ENCODE data around the gene BRSK2.

BRSK2 gene

GRCh38 chr11:1444321-1444720, 54.6 kb downstream of the BRSK2 start:
- no peak for TF ChIP-seq BACH2 (CRISPR knock-in tag; IDR thresholded peaks at IDR 0.05; ENCODE audit: borderline replicate concordance)
- TF ChIP-seq PPARA (CRISPR knock-in tag; IDR thresholded peaks at IDR 0.05; ENCODE audit: borderline replicate concordance): no peak
- TF ChIP-seq ISL1 (CRISPR knock-in tag; IDR thresholded peaks at IDR 0.05): no peak
- TF ChIP-seq GLIS3 (CRISPR knock-in tag; IDR thresholded peaks at IDR 0.05): no peak
- TF ChIP-seq TSHZ2 (CRISPR knock-in tag; IDR thresholded peaks at IDR 0.05): no peak
- no peak for TF ChIP-seq ZNF565 (CRISPR knock-in tag; conservative IDR thresholded peaks at IDR 0.05; ENCODE audit: low read depth)
- TF ChIP-seq, protein P1, sequence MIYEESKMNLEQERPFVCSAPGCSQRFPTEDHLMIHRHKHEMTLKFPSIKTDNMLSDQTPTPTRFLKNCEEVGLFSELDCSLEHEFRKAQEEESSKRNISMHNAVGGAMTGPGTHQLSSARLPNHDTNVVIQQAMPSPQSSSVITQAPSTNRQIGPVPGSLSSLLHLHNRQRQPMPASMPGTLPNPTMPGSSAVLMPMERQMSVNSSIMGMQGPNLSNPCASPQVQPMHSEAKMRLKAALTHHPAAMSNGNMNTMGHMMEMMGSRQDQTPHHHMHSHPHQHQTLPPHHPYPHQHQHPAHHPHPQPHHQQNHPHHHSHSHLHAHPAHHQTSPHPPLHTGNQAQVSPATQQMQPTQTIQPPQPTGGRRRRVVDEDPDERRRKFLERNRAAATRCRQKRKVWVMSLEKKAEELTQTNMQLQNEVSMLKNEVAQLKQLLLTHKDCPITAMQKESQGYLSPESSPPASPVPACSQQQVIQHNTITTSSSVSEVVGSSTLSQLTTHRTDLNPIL (CRISPR knock-in tag; IDR thresholded peaks at IDR 0.05; ENCODE audit: low read depth): no peak
- no peak for TF ChIP-seq ZNF8 (CRISPR knock-in tag; IDR thresholded peaks at IDR 0.05)
- no peak for TF ChIP-seq TOX (CRISPR knock-in tag; IDR thresholded peaks at IDR 0.05; ENCODE audit: borderline replicate concordance)
- TF ChIP-seq PATZ1 (CRISPR knock-in tag; IDR thresholded peaks at IDR 0.05; ENCODE audit: borderline replicate concordance): no peak
- no peak for TF ChIP-seq CSRNP3 (CRISPR knock-in tag; IDR thresholded peaks at IDR 0.05)
- no peak for TF ChIP-seq OSR1 (CRISPR knock-in tag; IDR thresholded peaks at IDR 0.05)
- no peak for TF ChIP-seq ZFP30 (CRISPR knock-in tag; IDR thresholded peaks at IDR 0.05)
- TF ChIP-seq POU6F1 (CRISPR knock-in tag; IDR thresholded peaks at IDR 0.05; ENCODE audit: borderline replicate concordance, low read depth): no peak
- TF ChIP-seq ZC3H10 (CRISPR knock-in tag; IDR thresholded peaks at IDR 0.05): no peak
- TF ChIP-seq TCF4 (CRISPR knock-in tag; IDR thresholded peaks at IDR 0.05; ENCODE audit: borderline replicate concordance): no peak
- no peak for TF ChIP-seq ZNF70 (CRISPR knock-in tag; IDR thresholded peaks at IDR 0.05)
- TF ChIP-seq SNAI2 (CRISPR knock-in tag; IDR thresholded peaks at IDR 0.05): no peak
- no peak for TF ChIP-seq ARNTL (CRISPR knock-in tag; IDR thresholded peaks at IDR 0.05; ENCODE audit: borderline replicate concordance, low read depth)
- ATAC-seq: no peak

GRCh38 chr11:1444823-1445422, 55.2 kb downstream of the BRSK2 start:
- no peak for TF ChIP-seq ARNTL (CRISPR knock-in tag; IDR thresholded peaks at IDR 0.05; ENCODE audit: borderline replicate concordance, low read depth)
- TF ChIP-seq ZNF70 (CRISPR knock-in tag; IDR thresholded peaks at IDR 0.05): no peak
- no peak for TF ChIP-seq POU6F1 (CRISPR knock-in tag; IDR thresholded peaks at IDR 0.05; ENCODE audit: borderline replicate concordance, low read depth)
- no peak for TF ChIP-seq ZNF565 (CRISPR knock-in tag; conservative IDR thresholded peaks at IDR 0.05; ENCODE audit: low read depth)
- TF ChIP-seq ESRRG (CRISPR knock-in tag; IDR thresholded peaks at IDR 0.05): no peak
- no peak for TF ChIP-seq CSDC2 (CRISPR knock-in tag; IDR thresholded peaks at IDR 0.05)
- no peak for TF ChIP-seq PPARA (CRISPR knock-in tag; IDR thresholded peaks at IDR 0.05; ENCODE audit: borderline replicate concordance)
- TF ChIP-seq TOX (CRISPR knock-in tag; IDR thresholded peaks at IDR 0.05; ENCODE audit: borderline replicate concordance): no peak
- TF ChIP-seq TSHZ2 (CRISPR knock-in tag; IDR thresholded peaks at IDR 0.05): no peak
- no peak for TF ChIP-seq OSR1 (CRISPR knock-in tag; IDR thresholded peaks at IDR 0.05)
- no peak for TF ChIP-seq ZFP30 (CRISPR knock-in tag; IDR thresholded peaks at IDR 0.05)
- TF ChIP-seq BACH2 (CRISPR knock-in tag; IDR thresholded peaks at IDR 0.05; ENCODE audit: borderline replicate concordance): no peak
- TF ChIP-seq ISL1 (CRISPR knock-in tag; IDR thresholded peaks at IDR 0.05): no peak
- no peak for TF ChIP-seq CSRNP3 (CRISPR knock-in tag; IDR thresholded peaks at IDR 0.05)
- TF ChIP-seq ZNF8 (CRISPR knock-in tag; IDR thresholded peaks at IDR 0.05): no peak
- no peak for ATAC-seq

Data from SK-N-SH treated with all-trans-retinoic acid at 6 μM for 48 hours (cell line).